A673 (cell line): ENCODE data around the gene EDAR. TPM values are rescaled to one million over a fixed set of nuclear protein-coding genes. Genes with fewer than 3 reads are reported as not detected.

Source experiments
- BruUV-seq: library from RNA; stranded (reverse); fragments of 400-500 nt; replicated peaks from 2 replicates; lab custom pipeline; 2021; lab: Mats Ljungman, UMichigan
- CTCF ChIA-PET: fragments of 300-600 bp; sonication (Branson Sonifier 250); formaldehyde crosslinking; loops from one replicate; lab custom pipeline; 2022; ENCODE audit warnings: antibody characterized with exemption; lab: Charles Lee
- POLR2A ChIA-PET: fragments of 300-600 bp; sonication (Branson Sonifier 250); formaldehyde crosslinking; loops from one replicate; lab custom pipeline; 2022; ENCODE audit warnings: antibody characterized with exemption; ENCODE audit not compliant: low non-redundant PET; lab: Charles Lee
- DNase-seq: peaks from one replicate; pipeline ENCODE4 v3.0.0-alpha.2; 2015; ENCODE audit warnings: low spot score
- H3K27ac ChIP-seq: fragments of 200-600 bp; sonication (generic); 2 replicates; pipeline ENCODE4 v1.5.1; 2016; ENCODE audit warnings: mixed run types, low read depth, mild to moderate bottlenecking, mixed read lengths, antibody characterized with exemption, low read length; ENCODE audit not compliant: poor library complexity, severe bottlenecking
- H3K27me3 ChIP-seq: fragments of 200-600 bp; sonication (generic); replicated peaks from 2 replicates; pipeline ENCODE4 v1.6.1; 2017; ENCODE audit warnings: mixed run types, low read depth, mild to moderate bottlenecking, mixed read lengths, antibody characterized with exemption, low read length; ENCODE audit not compliant: insufficient read depth, poor library complexity
- H3K36me3 ChIP-seq: fragments of 200-600 bp; sonication (generic); 2 replicates; pipeline ENCODE4 v1.6.1; 2016; ENCODE audit warnings: mixed run types, mild to moderate bottlenecking, mixed read lengths, antibody characterized with exemption, low read length; ENCODE audit not compliant: insufficient read depth, poor library complexity, severe bottlenecking
- H3K4me1 ChIP-seq: fragments of 200-600 bp; sonication (generic); 2 replicates; pipeline ENCODE4 v1.6.1; 2017; ENCODE audit warnings: mixed run types, mild to moderate bottlenecking, mixed read lengths, antibody characterized with exemption, low read length; ENCODE audit not compliant: insufficient read depth, poor library complexity, severe bottlenecking
- H3K4me3 ChIP-seq: fragments of 200-600 bp; sonication (generic); 2 replicates; pipeline ENCODE4 v1.5.1; 2016; ENCODE audit warnings: low read depth, mixed run types, mild to moderate bottlenecking, mixed read lengths, low read length; ENCODE audit not compliant: poor library complexity, severe bottlenecking
- H3K9me3 ChIP-seq: fragments of 200-600 bp; sonication (generic); 2 replicates; pipeline ENCODE4 v1.6.1; 2016; ENCODE audit warnings: mixed run types, low read depth, mild to moderate bottlenecking, mixed read lengths, antibody characterized with exemption, low read length; ENCODE audit not compliant: poor library complexity, severe bottlenecking
- CTCF ChIP-seq: fragments of 300-800, 200-600 bp; sonication (generic); conservative IDR thresholded peaks from 2 replicates; pipeline ENCODE4 v1.5.1; 2017; ENCODE audit warnings: low read depth, mild to moderate bottlenecking, antibody characterized with exemption, low read length, moderate library complexity, mixed read lengths
- EZH2 ChIP-seq: fragments of 200-600 bp; sonication (generic); IDR thresholded peaks from 2 replicates; pipeline ENCODE4 v1.6.1; 2017; ENCODE audit warnings: borderline replicate concordance, low read depth, mild to moderate bottlenecking, mixed read lengths, antibody characterized with exemption, low read length; ENCODE audit not compliant: poor library complexity, severe bottlenecking
- intact Hi-C: fragments of 100-400 bp; cut with micrococcal nuclease; formaldehyde crosslinking; loops from one replicate; pipeline ENCODE4 v1.10.0; 2022; ENCODE audit not compliant: unreplicated experiment
- total RNA-seq: library from RNA; stranded (reverse); gene quantifications from 2 replicates; pipeline ENCODE4 v1.2.3, GENCODE V29; 2021

EDAR gene
- total RNA-seq, 1 experiment from 2014 or later, result not detected

DNA sequence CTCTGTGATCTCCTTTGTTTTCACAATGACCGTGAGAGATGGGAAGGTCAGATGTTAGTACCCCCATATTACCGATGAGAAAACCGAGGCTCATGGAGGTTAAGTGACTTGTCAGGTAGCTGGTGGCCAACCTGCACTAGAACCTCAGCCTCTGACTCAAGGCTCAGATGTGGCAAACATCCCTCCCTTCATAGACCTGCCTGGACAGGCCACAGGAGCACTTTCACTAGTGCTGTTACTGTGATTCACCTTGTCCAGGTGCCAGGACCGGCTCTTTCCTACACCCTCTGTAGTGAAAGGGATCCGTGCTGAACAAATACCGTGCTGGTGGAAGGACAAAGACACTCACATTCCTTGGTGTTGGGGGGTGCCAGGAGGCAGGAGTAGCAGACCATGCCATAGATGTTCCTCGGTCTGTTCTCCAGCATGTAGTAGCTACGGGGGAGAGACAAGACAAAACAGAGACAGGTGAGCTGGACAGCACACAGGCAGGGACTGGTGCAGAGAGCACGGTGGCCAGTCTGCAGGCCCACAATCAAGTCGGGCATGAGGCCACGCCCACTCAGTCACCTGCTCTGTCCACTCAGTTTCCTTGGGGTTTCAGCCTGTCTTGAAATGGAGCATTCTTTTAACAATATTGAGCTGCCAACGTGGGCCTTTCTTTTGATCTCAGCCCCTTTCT, 65.9 kb downstream of the EDAR start:
- no peaks in the 10 kb centered on the region for H3K36me3 ChIP-seq
- no peaks in the 10 kb centered on the region for H3K4me1 ChIP-seq
- intact Hi-C loops, result no loop called here
- no peak overlapping the region for H3K4me3 ChIP-seq
- POLR2A ChIA-PET, result interaction anchor here (0.6 kb wide), 1 partner anchor 677 kb away, joined by 6 read pairs; no protein-coding TSS in a partner anchor
- no peak for DNase-seq
- no peaks in the 10 kb centered on the region for H3K9me3 ChIP-seq
- no TSS peak for BruUV-seq
- H3K27ac ChIP-seq, result no peak overlapping the region
- no peaks in the 10 kb centered on the region for H3K27me3 ChIP-seq
- CTCF ChIA-PET, result no interaction called here
- TF ChIP-seq CTCF (no peak), EZH2 (no peak)

GRCh38 chr2:108922141-108922915, 66.7 kb downstream of the EDAR start:
- Histone ChIP-seq H3K4me3 (no peak overlapping the region), H3K36me3 (no peaks in the 10 kb centered on the region), H3K4me1 (no peaks in the 10 kb centered on the region), H3K9me3 (no peaks in the 10 kb centered on the region), H3K27ac (no peak overlapping the region), H3K27me3 (no peaks in the 10 kb centered on the region)
- TF ChIP-seq CTCF (no peak), EZH2 (no peak)
- ChIA-PET CTCF (no interaction called here), POLR2A (no interaction called here)
- DNase-seq, result no peak
- BruUV-seq, result no TSS peak
- intact Hi-C loops, result no loop called here

DNA sequence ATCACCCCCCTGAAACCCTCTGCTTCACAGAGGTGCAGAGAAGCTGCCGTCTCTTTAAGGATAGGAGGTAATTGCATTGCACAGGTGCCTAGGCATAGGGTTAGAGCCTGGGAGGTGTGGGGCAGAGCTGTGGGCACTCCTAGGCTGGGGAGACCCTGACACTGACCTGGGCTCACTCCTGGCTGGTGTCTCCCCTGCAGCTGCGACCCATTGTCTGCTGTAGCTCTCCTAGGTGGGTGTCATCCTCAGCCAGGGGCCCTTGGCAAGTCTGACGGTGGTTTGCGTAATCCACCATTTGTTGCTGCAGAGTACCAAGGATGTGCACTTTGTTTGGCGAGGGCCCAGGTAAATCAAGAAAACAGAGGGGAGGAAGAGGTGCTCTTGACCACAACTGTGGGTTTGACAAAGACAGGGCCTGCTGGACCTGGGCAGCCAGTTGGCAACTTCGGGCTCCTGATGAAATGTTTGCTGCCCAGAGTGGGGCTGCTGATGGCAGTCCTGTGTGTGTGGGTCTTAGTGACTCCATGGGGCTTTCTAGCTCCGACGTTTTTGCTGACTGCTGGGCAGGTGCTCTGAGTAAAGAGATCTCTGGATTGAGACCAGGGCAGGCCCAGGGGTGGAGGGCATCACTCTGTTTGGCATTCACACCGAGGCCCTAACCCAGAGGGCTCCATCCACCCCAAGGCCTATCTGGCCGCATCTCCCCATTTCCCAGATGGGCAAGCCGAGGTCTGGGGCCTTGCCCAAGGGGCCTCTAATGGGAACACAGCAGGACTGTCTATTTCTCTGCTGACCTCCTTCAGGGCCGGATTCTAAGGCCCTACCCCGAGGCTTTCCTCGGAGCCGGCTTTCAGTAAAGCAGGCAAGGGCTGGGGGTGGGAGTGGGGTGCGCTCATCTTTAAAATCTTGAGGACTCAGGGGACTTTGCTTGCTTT, 67.7 kb downstream of the EDAR start:
- Histone ChIP-seq H3K27me3 (no peaks in the 10 kb centered on the region), H3K4me3 (no peak overlapping the region), H3K36me3 (no peaks in the 10 kb centered on the region), H3K9me3 (no peaks in the 10 kb centered on the region), H3K27ac (no peak overlapping the region), H3K4me1 (no peaks in the 10 kb centered on the region)
- intact Hi-C loops, result no loop called here
- DNase-seq, result no peak
- TF ChIP-seq CTCF (no peak), EZH2 (no peak)
- CTCF ChIA-PET, result no interaction called here
- BruUV-seq, result no TSS peak
- POLR2A ChIA-PET, result no interaction called here
